ENCODE measurements around the gene PEA15. TPM values are rescaled to one million over a fixed set of nuclear protein-coding genes. Genes with fewer than 3 reads are reported as not detected.

The PEA15 gene
- total and polyA plus RNA-seq, 10 of the 15 experiments (the other 5 are each of a cell fraction or from before 2014, with no cell fraction given) = 15.1 to 269 (median 65.6) TPM

DNA sequence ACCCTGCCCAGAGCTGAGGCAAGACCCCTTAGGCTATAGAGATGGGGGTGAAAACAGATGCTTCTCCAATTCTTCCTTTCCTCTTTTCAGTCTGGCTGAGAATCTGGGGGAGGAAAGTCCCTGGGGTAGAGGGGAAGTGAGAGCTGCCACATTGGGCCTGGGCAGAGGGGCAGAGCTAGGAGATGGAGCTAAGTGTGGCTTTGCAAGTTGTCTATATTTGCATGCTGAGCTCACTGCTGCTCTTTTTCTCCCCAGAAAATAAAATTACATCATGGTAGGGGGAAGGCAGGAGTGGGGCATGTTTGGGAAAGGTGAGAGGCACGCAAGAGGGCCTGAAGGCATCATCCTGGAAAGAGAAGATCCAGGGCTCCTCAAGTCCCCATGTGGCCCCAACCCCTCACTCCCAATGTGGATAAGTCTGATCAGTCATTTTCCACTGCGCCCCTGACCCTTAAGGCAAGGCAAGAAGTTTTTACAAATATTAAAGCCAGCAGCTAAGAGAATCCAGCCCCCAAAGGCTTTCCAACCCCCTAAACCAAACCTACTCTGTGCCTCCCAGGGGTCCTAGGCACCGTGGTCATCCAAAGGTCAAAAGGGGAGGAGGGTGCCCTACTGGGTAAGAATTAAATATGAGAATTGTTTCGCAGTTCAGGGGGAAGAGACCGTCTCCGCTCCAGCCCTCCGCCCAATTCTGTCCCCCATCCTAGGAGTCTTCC, 500 bp upstream of the PEA15 start (continued):
- TF ChIP-seq, protein P1, sequence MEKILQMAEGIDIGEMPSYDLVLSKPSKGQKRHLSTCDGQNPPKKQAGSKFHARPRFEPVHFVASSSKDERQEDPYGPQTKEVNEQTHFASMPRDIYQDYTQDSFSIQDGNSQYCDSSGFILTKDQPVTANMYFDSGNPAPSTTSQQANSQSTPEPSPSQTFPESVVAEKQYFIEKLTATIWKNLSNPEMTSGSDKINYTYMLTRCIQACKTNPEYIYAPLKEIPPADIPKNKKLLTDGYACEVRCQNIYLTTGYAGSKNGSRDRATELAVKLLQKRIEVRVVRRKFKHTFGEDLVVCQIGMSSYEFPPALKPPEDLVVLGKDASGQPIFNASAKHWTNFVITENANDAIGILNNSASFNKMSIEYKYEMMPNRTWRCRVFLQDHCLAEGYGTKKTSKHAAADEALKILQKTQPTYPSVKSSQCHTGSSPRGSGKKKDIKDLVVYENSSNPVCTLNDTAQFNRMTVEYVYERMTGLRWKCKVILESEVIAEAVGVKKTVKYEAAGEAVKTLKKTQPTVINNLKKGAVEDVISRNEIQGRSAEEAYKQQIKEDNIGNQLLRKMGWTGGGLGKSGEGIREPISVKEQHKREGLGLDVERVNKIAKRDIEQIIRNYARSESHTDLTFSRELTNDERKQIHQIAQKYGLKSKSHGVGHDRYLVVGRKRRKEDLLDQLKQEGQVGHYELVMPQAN (conservative IDR thresholded peaks at IDR 0.05) = 0 out of 2 replicates have a peak, but pooled peaks have one; percentile 26
- TF ChIP-seq, protein P2, sequence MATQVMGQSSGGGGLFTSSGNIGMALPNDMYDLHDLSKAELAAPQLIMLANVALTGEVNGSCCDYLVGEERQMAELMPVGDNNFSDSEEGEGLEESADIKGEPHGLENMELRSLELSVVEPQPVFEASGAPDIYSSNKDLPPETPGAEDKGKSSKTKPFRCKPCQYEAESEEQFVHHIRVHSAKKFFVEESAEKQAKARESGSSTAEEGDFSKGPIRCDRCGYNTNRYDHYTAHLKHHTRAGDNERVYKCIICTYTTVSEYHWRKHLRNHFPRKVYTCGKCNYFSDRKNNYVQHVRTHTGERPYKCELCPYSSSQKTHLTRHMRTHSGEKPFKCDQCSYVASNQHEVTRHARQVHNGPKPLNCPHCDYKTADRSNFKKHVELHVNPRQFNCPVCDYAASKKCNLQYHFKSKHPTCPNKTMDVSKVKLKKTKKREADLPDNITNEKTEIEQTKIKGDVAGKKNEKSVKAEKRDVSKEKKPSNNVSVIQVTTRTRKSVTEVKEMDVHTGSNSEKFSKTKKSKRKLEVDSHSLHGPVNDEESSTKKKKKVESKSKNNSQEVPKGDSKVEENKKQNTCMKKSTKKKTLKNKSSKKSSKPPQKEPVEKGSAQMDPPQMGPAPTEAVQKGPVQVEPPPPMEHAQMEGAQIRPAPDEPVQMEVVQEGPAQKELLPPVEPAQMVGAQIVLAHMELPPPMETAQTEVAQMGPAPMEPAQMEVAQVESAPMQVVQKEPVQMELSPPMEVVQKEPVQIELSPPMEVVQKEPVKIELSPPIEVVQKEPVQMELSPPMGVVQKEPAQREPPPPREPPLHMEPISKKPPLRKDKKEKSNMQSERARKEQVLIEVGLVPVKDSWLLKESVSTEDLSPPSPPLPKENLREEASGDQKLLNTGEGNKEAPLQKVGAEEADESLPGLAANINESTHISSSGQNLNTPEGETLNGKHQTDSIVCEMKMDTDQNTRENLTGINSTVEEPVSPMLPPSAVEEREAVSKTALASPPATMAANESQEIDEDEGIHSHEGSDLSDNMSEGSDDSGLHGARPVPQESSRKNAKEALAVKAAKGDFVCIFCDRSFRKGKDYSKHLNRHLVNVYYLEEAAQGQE (IDR thresholded peaks at IDR 0.05; ENCODE audit: low read depth, low read length) = no peak
- TF ChIP-seq HDAC6 (IDR thresholded peaks at IDR 0.05; ENCODE audit: unreplicated experiment) = no peak
- TF ChIP-seq, protein P3, sequence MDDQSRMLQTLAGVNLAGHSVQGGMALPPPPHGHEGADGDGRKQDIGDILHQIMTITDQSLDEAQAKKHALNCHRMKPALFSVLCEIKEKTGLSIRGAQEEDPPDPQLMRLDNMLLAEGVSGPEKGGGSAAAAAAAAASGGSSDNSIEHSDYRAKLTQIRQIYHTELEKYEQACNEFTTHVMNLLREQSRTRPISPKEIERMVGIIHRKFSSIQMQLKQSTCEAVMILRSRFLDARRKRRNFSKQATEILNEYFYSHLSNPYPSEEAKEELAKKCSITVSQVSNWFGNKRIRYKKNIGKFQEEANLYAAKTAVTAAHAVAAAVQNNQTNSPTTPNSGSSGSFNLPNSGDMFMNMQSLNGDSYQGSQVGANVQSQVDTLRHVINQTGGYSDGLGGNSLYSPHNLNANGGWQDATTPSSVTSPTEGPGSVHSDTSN (IDR thresholded peaks at IDR 0.05; ENCODE audit: insufficient replicate concordance, low read depth, low read length) = no peak
- TF ChIP-seq WRNIP1 (IDR thresholded peaks at IDR 0.05; ENCODE audit: borderline replicate concordance, low read depth, low read length) = no peak
- TF ChIP-seq IRF4 (IDR thresholded peaks at IDR 0.05; ENCODE audit: low read depth, low read length) = peak; percentile 72; the same call in 1 of the 2 replicates
- no peak for TF ChIP-seq SIN3A (IDR thresholded peaks at IDR 0.05; ENCODE audit: low read depth, low read length)
- peak; percentile 30 for TF ChIP-seq SMAD1 (IDR thresholded peaks at IDR 0.05; ENCODE audit: low read depth, partially characterized antibody)
- TF ChIP-seq, protein P4, sequence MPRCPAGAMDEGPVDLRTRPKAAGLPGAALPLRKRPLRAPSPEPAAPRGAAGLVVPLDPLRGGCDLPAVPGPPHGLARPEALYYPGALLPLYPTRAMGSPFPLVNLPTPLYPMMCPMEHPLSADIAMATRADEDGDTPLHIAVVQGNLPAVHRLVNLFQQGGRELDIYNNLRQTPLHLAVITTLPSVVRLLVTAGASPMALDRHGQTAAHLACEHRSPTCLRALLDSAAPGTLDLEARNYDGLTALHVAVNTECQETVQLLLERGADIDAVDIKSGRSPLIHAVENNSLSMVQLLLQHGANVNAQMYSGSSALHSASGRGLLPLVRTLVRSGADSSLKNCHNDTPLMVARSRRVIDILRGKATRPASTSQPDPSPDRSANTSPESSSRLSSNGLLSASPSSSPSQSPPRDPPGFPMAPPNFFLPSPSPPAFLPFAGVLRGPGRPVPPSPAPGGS (IDR thresholded peaks at IDR 0.05; ENCODE audit: borderline replicate concordance, insufficient read depth, low read depth, low read length, poor library complexity, severe bottlenecking) = peak; percentile 32
- TF ChIP-seq KAT2A (conservative IDR thresholded peaks at IDR 0.05; ENCODE audit: control insufficient read depth, low read depth, low read length) = no peak
- TF ChIP-seq, protein P5, sequence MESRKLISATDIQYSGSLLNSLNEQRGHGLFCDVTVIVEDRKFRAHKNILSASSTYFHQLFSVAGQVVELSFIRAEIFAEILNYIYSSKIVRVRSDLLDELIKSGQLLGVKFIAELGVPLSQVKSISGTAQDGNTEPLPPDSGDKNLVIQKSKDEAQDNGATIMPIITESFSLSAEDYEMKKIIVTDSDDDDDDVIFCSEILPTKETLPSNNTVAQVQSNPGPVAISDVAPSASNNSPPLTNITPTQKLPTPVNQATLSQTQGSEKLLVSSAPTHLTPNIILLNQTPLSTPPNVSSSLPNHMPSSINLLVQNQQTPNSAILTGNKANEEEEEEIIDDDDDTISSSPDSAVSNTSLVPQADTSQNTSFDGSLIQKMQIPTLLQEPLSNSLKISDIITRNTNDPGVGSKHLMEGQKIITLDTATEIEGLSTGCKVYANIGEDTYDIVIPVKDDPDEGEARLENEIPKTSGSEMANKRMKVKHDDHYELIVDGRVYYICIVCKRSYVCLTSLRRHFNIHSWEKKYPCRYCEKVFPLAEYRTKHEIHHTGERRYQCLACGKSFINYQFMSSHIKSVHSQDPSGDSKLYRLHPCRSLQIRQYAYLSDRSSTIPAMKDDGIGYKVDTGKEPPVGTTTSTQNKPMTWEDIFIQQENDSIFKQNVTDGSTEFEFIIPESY (IDR thresholded peaks at IDR 0.05) = no peak
- 0 out of 2 replicates have a peak, but pooled peaks have one; percentile 43 for TF ChIP-seq CBFB (IDR thresholded peaks at IDR 0.05; ENCODE audit: low read depth)
- TF ChIP-seq CHD4 (IDR thresholded peaks at IDR 0.05) = no peak
- TF ChIP-seq GATAD2B (conservative IDR thresholded peaks at IDR 0.05; ENCODE audit: low read depth) = peak; percentile 95
- TF ChIP-seq, protein P6, sequence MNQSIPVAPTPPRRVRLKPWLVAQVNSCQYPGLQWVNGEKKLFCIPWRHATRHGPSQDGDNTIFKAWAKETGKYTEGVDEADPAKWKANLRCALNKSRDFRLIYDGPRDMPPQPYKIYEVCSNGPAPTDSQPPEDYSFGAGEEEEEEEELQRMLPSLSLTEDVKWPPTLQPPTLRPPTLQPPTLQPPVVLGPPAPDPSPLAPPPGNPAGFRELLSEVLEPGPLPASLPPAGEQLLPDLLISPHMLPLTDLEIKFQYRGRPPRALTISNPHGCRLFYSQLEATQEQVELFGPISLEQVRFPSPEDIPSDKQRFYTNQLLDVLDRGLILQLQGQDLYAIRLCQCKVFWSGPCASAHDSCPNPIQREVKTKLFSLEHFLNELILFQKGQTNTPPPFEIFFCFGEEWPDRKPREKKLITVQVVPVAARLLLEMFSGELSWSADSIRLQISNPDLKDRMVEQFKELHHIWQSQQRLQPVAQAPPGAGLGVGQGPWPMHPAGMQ (IDR thresholded peaks at IDR 0.05; ENCODE audit: borderline replicate concordance) = no peak

All from GM12878 (cell line).